ENCODE data around the gene TMEM8B. TPM values are rescaled to one million over a fixed set of nuclear protein-coding genes. Genes with fewer than 3 reads are reported as not detected.

The TMEM8B gene
- total and polyA plus RNA-seq, 2 of the 8 experiments (the other 6 are each of a cell fraction or from before 2014, with no cell fraction given): 7.5 to 10.4 TPM

DNA sequence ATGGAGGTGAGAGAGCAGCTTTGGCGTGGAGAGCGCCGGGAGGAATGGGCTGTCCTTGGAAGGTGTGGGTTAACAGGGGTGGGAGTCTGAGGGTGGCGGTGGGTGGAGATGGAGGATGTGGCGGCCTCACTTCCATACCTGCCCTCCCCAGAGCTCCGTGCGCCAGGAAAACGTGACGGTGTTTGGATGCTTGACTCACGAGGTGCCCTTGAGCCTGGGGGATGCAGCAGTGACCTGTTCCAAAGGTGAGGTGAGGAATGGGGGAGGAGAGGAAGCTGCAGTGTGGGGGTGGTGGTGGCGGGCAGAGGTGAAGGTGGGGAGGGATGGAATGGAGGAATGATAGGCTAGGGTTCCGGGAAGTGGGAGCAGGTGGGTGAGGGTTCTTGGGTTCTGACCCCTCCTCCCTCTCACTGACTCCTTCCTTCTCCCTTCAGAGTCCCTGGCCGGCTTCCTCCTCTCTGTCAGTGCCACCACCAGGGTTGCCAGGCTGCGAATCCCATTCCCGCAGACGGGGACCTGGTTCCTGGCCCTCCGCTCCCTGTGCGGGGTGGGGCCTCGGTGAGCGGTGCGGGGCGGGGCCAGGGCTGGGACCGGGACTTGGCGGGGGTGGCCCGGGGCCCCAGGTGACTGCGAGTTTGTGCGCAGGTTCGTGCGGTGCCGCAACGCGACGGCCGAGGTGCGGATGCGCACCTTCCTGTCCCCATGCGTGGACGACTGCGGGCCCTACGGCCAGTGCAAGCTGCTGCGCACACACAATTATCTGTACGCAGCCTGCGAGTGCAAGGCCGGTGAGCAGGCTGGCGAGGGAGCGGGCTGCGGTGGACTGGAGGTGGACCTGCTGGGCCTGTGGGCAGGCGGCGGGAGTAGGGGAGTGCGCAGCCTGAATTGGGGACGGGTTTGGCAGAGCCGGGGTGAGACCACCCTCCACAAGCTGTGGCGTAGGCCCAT, 17.1 kb downstream of the TMEM8B start (continued):
- TF ChIP-seq, protein P1, sequence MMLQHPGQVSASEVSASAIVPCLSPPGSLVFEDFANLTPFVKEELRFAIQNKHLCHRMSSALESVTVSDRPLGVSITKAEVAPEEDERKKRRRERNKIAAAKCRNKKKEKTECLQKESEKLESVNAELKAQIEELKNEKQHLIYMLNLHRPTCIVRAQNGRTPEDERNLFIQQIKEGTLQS (IDR thresholded peaks at IDR 0.05; ENCODE audit: insufficient read depth, low read depth, low read length): no peak
- TF ChIP-seq CREB1 (IDR thresholded peaks at IDR 0.05) (peak; percentile 30; the same call in 1 of the 2 replicates), FOSL1 (IDR thresholded peaks at IDR 0.05; ENCODE audit: insufficient read depth, low read depth, low read length) (no peak), TAF1 (IDR thresholded peaks at IDR 0.05; ENCODE audit: low read depth, low read length) (peak; percentile 62; the same call in 1 of the 2 replicates), SIN3A (conservative IDR thresholded peaks at IDR 0.05 in 1 of 2, IDR thresholded peaks at IDR 0.05 in 1 of 2; ENCODE audit: low read depth in 1 of 2, low read length in 2 of 2) (0 out of 4 replicates have a peak, but pooled peaks have one; percentile 15 to 23), RNF2 (IDR thresholded peaks at IDR 0.05; ENCODE audit: borderline replicate concordance, low read depth, low read length, missing control alignments, poor library complexity, severe bottlenecking) (peak; percentile 28), TBP (IDR thresholded peaks at IDR 0.05; ENCODE audit: low read depth, low read length) (peak; percentile 56; the same call in 1 of the 2 replicates), POU5F1 (IDR thresholded peaks at IDR 0.05; ENCODE audit: low read depth, low read length) (no peak), NRF1 (IDR thresholded peaks at IDR 0.05; ENCODE audit: low read depth, low read length) (no peak), MAFK (IDR thresholded peaks at IDR 0.05; ENCODE audit: low read depth, low read length) (no peak), CTBP2 (IDR thresholded peaks at IDR 0.05; ENCODE audit: borderline replicate concordance, insufficient read depth, insufficient read length, low read length) (no peak), POLR2A (IDR thresholded peaks at IDR 0.05; ENCODE audit: control extremely low read depth in 1 of 2, low read depth in 2 of 2, low read length in 2 of 2) (peak in 1 of 2 experiments; percentile 49; a peak in 1 of 3 replicates), CEBPB (IDR thresholded peaks at IDR 0.05; ENCODE audit: low read depth, low read length) (no peak), ASH2L (IDR thresholded peaks at IDR 0.05; ENCODE audit: low read length) (peak; percentile 72)
- TF ChIP-seq, protein P2, sequence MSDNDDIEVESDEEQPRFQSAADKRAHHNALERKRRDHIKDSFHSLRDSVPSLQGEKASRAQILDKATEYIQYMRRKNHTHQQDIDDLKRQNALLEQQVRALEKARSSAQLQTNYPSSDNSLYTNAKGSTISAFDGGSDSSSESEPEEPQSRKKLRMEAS (IDR thresholded peaks at IDR 0.05): peak; percentile 74
